OCI-LY3 (cell line): ENCODE measurements around the gene GSTM3.

Source experiments
- H2AFZ ChIP-seq: fragments of 200-600, 300-600 bp; shearing (Covaris generic); 2 replicates; pipeline ENCODE4 v1.6.0; 2014; ENCODE audit warnings: antibody characterized with exemption, low read depth, low read length
- H3K27ac ChIP-seq: fragments of 200-600, 300-600 bp; sonication (generic); 2 replicates; pipeline ENCODE4 v1.5.1; 2014; ENCODE audit warnings: mild to moderate bottlenecking, low read length, moderate library complexity, mixed read lengths
- H3K27me3 ChIP-seq: fragments of 200-600, 300-600 bp; sonication (generic); 2 replicates; pipeline ENCODE4 v1.6.1; 2014; ENCODE audit warnings: low read depth, low read length, mixed read lengths
- H3K36me3 ChIP-seq: fragments of 200-600, 300-600 bp; sonication (generic); replicated peaks from 2 replicates; pipeline ENCODE3; 2014; ENCODE audit warnings: low read depth, low read length, mixed read lengths
- H3K4me1 ChIP-seq: fragments of 300-600, 200-600 bp; sonication (generic); 2 replicates; pipeline ENCODE4 v1.6.1; 2014; ENCODE audit warnings: low read length, mixed read lengths
- H3K4me2 ChIP-seq: fragments of 200-600, 300-600 bp; sonication (generic); 2 replicates; pipeline ENCODE4 v1.6.1; 2014; ENCODE audit warnings: low read length, mixed read lengths
- H3K4me3 ChIP-seq: fragments of 300-600, 200-600 bp; sonication (generic); 2 replicates; pipeline ENCODE4 v1.5.1; 2014; ENCODE audit warnings: antibody characterized with exemption, mild to moderate bottlenecking, low read length, moderate library complexity
- H3K79me2 ChIP-seq: fragments of 300-600, 200-600 bp; shearing (Covaris generic); 2 replicates; pipeline ENCODE4 v1.6.1; 2014; ENCODE audit warnings: mild to moderate bottlenecking, low read length, mixed read lengths
- H3K9ac ChIP-seq: fragments of 300-600, 200-600 bp; shearing (Covaris generic); 2 replicates; pipeline ENCODE4 v1.6.0; 2014; ENCODE audit warnings: mild to moderate bottlenecking, low read length, moderate library complexity
- H3K9me3 ChIP-seq: fragments of 200-600, 300-600 bp; shearing (Covaris generic); 2 replicates; pipeline ENCODE4 v1.6.1; 2014; ENCODE audit warnings: low read length, mixed read lengths; ENCODE audit not compliant: insufficient read depth
- H4K20me1 ChIP-seq: fragments of 200-600, 300-600 bp; sonication (generic); 2 replicates; pipeline ENCODE4 v1.6.1; 2016; ENCODE audit warnings: low read length, mixed read lengths; ENCODE audit not compliant: insufficient read depth
- EZH2phosphoT487 ChIP-seq: fragments of 200-600 bp; shearing (Covaris generic); IDR thresholded peaks from 2 replicates; pipeline ENCODE4 v1.6.1; 2018; ENCODE audit warnings: antibody characterized with exemption, mixed run types, low read depth
- TF ChIP-seq, protein P1 (sequence below): fragments of 200-600, 300-600 bp; sonication (generic); IDR thresholded peaks from 2 replicates; pipeline ENCODE4 v1.5.1; 2014; ENCODE audit warnings: antibody characterized with exemption, low read length, low read depth

GSTM3 gene

DNA sequence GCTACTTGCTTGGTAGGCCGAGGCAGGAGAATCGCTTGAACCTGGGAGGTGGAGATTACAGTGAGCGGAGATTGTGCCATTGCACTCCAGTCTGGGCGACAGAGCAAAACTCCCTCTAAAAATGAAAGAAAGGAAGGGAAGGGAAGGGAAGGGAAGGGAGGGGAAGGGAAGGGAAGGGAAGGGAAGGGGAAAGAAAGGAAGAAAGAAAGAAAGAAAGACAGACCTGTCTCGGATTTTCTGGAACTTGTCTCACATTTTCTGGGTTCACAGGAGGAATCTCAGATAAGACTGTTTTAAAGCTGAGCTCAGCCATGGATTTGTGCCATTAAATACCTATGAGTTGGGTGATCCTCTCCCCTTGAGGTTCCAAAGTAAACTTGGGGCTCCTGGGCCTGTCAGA, 15.9 kb downstream of the GSTM3 start:
- H3K27ac ChIP-seq = no peak overlapping the region

DNA sequence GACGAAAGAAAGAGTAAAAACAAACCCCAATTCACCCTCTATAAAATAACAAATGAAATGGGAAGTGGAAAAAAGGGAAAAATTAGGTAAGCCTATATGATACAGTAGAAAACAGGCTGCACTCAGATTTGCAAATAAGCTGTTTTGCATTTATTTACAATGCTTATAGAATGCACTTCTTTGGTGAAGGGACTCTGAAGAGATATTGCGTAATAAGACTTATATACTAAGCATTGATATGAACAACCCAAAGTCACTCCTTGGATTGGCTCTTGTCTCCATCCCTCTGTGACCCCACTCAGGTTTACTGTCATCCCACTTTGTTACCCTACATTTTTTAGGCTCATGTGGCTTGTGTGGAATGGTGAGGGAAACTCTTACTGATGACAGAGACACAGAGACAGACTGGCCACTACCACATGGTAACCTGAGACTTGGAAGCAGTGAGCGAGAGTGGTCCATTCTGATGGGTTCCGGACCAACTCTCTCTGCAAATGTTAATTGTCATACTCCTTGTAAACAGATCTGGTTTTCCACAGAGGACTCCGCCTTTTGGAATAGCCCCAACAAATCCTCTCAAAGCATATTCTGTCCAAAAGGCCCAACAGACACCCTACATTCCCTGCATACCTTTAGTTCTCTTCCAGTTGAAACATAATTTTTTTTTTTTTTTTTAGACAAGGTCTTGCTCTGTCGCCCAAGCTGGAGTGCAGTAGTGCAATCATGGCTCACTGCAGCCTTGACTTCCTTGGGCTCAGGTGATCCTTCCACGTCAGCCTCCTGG, 17.7 kb downstream of the GSTM3 start:
- H3K79me2 ChIP-seq = no peaks in the 10 kb centered on the region
- H3K36me3 ChIP-seq = no peaks in the 10 kb centered on the region
- H3K4me3 ChIP-seq = no peak overlapping the region
- no peaks in the 10 kb centered on the region for H3K27me3 ChIP-seq
- H3K9ac ChIP-seq = no peak overlapping the region
- no peaks in the 10 kb centered on the region for H3K9me3 ChIP-seq
- no peaks in the 10 kb centered on the region for H4K20me1 ChIP-seq
- no peak for TF ChIP-seq EZH2phosphoT487
- TF ChIP-seq, protein P1, sequence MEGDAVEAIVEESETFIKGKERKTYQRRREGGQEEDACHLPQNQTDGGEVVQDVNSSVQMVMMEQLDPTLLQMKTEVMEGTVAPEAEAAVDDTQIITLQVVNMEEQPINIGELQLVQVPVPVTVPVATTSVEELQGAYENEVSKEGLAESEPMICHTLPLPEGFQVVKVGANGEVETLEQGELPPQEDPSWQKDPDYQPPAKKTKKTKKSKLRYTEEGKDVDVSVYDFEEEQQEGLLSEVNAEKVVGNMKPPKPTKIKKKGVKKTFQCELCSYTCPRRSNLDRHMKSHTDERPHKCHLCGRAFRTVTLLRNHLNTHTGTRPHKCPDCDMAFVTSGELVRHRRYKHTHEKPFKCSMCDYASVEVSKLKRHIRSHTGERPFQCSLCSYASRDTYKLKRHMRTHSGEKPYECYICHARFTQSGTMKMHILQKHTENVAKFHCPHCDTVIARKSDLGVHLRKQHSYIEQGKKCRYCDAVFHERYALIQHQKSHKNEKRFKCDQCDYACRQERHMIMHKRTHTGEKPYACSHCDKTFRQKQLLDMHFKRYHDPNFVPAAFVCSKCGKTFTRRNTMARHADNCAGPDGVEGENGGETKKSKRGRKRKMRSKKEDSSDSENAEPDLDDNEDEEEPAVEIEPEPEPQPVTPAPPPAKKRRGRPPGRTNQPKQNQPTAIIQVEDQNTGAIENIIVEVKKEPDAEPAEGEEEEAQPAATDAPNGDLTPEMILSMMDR = no peak
- no peak overlapping the region for H2AFZ ChIP-seq
- no peak overlapping the region for H3K27ac ChIP-seq
- peaks cover 20% of the 10 kb centered on the region for H3K4me1 ChIP-seq
- no peak overlapping the region for H3K4me2 ChIP-seq

More for the DNA sequence above, 15.9 kb downstream of the GSTM3 start:
- no peak overlapping the region for H3K4me3 ChIP-seq
- H3K9me3 ChIP-seq = no peaks in the 10 kb centered on the region
- H2AFZ ChIP-seq = no peak overlapping the region
- no peaks in the 10 kb centered on the region for H3K27me3 ChIP-seq
- no peaks in the 10 kb centered on the region for H4K20me1 ChIP-seq
- no peaks in the 10 kb centered on the region for H3K79me2 ChIP-seq
- H3K9ac ChIP-seq = no peak overlapping the region
- H3K4me2 ChIP-seq = no peak overlapping the region
- no peak for TF ChIP-seq EZH2phosphoT487
- TF ChIP-seq, protein P1 = no peak
- H3K4me1 ChIP-seq = peaks cover 2% of the 10 kb centered on the region
- no peaks in the 10 kb centered on the region for H3K36me3 ChIP-seq

DNA sequence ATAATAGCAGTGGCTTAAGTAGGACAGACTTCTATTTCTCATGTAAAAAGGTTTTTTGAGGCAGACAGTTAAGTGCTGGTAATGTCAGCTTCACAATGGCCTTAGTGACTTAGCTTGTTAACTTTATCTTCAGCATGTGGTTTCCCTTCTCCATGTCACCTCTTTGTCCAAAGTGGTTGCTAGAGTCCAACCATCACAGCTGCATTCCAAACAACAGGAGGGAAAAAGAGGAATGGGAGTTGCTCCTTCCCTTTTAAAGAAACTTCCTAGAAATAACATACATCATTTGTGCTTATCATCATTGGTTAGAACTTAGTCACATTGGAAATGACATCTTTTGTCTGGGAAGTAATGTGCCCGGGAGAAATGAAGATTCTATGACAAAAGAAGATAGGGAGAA, 18.9 kb downstream of the GSTM3 start:
- no peak overlapping the region for H3K4me3 ChIP-seq
- H3K9me3 ChIP-seq = no peaks in the 10 kb centered on the region
- H3K9ac ChIP-seq = no peak overlapping the region

DNA sequence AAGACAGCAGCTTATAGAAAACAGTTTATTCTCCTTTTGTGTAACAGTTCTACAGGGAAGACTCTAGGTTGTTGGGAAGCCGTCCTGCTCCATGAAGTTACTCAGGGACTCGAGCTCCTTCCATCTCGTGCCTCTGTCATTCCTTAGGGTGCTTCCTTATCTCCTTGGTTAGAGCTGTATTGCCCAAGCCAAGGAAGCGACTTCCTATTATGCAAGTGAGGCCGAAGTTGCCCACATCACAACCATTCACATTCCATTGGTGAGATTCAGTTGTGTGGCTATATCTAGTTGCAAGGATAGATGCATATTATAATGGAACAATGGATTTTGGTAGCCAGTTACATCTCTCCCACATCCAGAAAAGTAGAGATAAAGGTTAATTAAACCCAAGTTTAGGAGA, 19.8 kb downstream of the GSTM3 start:
- Histone ChIP-seq H3K27ac (no peak overlapping the region), H3K4me2 (no peak overlapping the region), H3K9ac (no peak overlapping the region), H3K27me3 (no peaks in the 10 kb centered on the region), H2AFZ (no peak overlapping the region), H3K79me2 (no peaks in the 10 kb centered on the region), H4K20me1 (no peaks in the 10 kb centered on the region), H3K4me3 (no peak overlapping the region), H3K9me3 (no peaks in the 10 kb centered on the region), H3K4me1 (peaks cover 24% of the 10 kb centered on the region), H3K36me3 (no peaks in the 10 kb centered on the region)
- TF ChIP-seq EZH2phosphoT487 = no peak
- TF ChIP-seq, protein P1 = no peak

More for the DNA sequence above, 18.9 kb downstream of the GSTM3 start:
- Histone ChIP-seq H3K27me3 (no peaks in the 10 kb centered on the region), H3K4me2 (no peak overlapping the region), H2AFZ (no peak overlapping the region), H3K4me1 (peaks cover 24% of the 10 kb centered on the region), H3K79me2 (no peaks in the 10 kb centered on the region), H3K27ac (no peak overlapping the region), H4K20me1 (no peaks in the 10 kb centered on the region), H3K36me3 (no peaks in the 10 kb centered on the region)
- no peak for TF ChIP-seq EZH2phosphoT487
- TF ChIP-seq, protein P1 = no peak
